ENCODE measurements around the gene DPP6. TPM values are rescaled to one million over a fixed set of nuclear protein-coding genes. Genes with fewer than 3 reads are reported as not detected.

DPP6 gene
- total and polyA plus RNA-seq, 7 donors, result 0.18 to 1.8 (median 0.57) TPM

- H3K27me3 ChIP-seq (ENCODE audit: insufficient read depth in 3 of 3, low read length in 2 of 3), result no peaks in the 10 kb centered on the region
- TF ChIP-seq CTCF (IDR thresholded peaks at IDR 0.05), result no peak
- H3K4me3 ChIP-seq, result no peak overlapping the region
- no peaks in the 10 kb centered on the region for H3K9me3 ChIP-seq
- intact Hi-C loops (cut with DNase I), result no loop called here
- ATAC-seq (no peak), DNase-seq (no peak)
- H3K4me1 ChIP-seq, result no peaks in the 10 kb centered on the region
- H3K36me3 ChIP-seq (ENCODE audit: insufficient read depth in 1 of 2, low read depth in 1 of 2), result no peaks in the 10 kb centered on the region
- 28 to 42% (median 34%) methylated on average over 10 of the region's 10 CpGs for WGBS, 3 donors
- H3K27ac ChIP-seq, result no peak overlapping the region
Observed at GRCh38 chr7:154183482-154183881, 131.3 kb downstream of the DPP6 start.

- Histone ChIP-seq H3K9me3 (no peaks in the 10 kb centered on the region), H3K27me3 (ENCODE audit: insufficient read depth in 3 of 3, low read length in 2 of 3) (no peaks in the 10 kb centered on the region), H3K4me3 (no peak overlapping the region), H3K4me1 (no peaks in the 10 kb centered on the region), H3K27ac (no peak overlapping the region), H3K36me3 (ENCODE audit: insufficient read depth in 1 of 2, low read depth in 1 of 2) (no peaks in the 10 kb centered on the region)
- intact Hi-C loops (cut with DNase I), result no loop called here
- no peak for TF ChIP-seq CTCF (IDR thresholded peaks at IDR 0.05)
- 41 to 59% (median 56%) methylated on average over 3 of the region's 3 CpGs for WGBS, 3 donors
- DNase-seq (no peak), ATAC-seq (no peak)
Observed at GRCh38 chr7:154183946-154184345, 131.7 kb downstream of the DPP6 start.

GRCh38 chr7:154186811-154187210, 134.6 kb downstream of the DPP6 start:
- Histone ChIP-seq H3K36me3 (ENCODE audit: insufficient read depth in 1 of 2, low read depth in 1 of 2) (no peaks in the 10 kb centered on the region), H3K4me1 (no peaks in the 10 kb centered on the region), H3K27ac (no peak overlapping the region), H3K9me3 (no peaks in the 10 kb centered on the region), H3K4me3 (no peak overlapping the region), H3K27me3 (ENCODE audit: insufficient read depth in 3 of 3, low read length in 2 of 3) (no peaks in the 10 kb centered on the region)
- no peak for DNase-seq
- WGBS, 3 donors, result 69 to 71% (median 71%) methylated on average over 3 of the region's 3 CpGs
- intact Hi-C loops (cut with DNase I), result no loop called here
- ATAC-seq, result no peak
- no peak for TF ChIP-seq CTCF (IDR thresholded peaks at IDR 0.05)

GRCh38 chr7:154188330-154188729, 136.1 kb downstream of the DPP6 start:
- no peaks in the 10 kb centered on the region for H3K4me1 ChIP-seq
- no peak overlapping the region for H3K4me3 ChIP-seq
- no peaks in the 10 kb centered on the region for H3K9me3 ChIP-seq
- 85 to 92% (median 90%) methylated on average over 2 of the region's 2 CpGs for WGBS, 3 donors
- TF ChIP-seq CTCF (IDR thresholded peaks at IDR 0.05), result no peak
- intact Hi-C loops (cut with DNase I), result no loop called here
- H3K27me3 ChIP-seq (ENCODE audit: insufficient read depth in 3 of 3, low read length in 2 of 3), result no peaks in the 10 kb centered on the region
- H3K27ac ChIP-seq, result no peak overlapping the region
- H3K36me3 ChIP-seq (ENCODE audit: insufficient read depth in 1 of 2, low read depth in 1 of 2), result no peaks in the 10 kb centered on the region
- ATAC-seq (no peak), DNase-seq (no peak)

GRCh38 chr7:154195266-154195665, 143.1 kb downstream of the DPP6 start:
- H3K27ac ChIP-seq, result no peak overlapping the region
- H3K27me3 ChIP-seq (ENCODE audit: insufficient read depth in 3 of 3, low read length in 2 of 3), result no peaks in the 10 kb centered on the region
- H3K4me1 ChIP-seq, result no peaks in the 10 kb centered on the region
- no peaks in the 10 kb centered on the region for H3K9me3 ChIP-seq
- DNase-seq (no peak), ATAC-seq (no peak)
- H3K4me3 ChIP-seq, result no peak overlapping the region
- no peaks in the 10 kb centered on the region for H3K36me3 ChIP-seq (ENCODE audit: insufficient read depth in 1 of 2, low read depth in 1 of 2)
- WGBS, 3 donors, result 84 to 90% (median 84%) methylated on average over 7 of the region's 7 CpGs
- intact Hi-C loops (cut with DNase I), result no loop called here
- no peak for TF ChIP-seq CTCF (IDR thresholded peaks at IDR 0.05)
